KG1 (cell line): ENCODE measurements around the gene FUT6.

Experiments used
- DNase-seq: peaks from one replicate; lab custom pipeline; 2025; lab: John Stamatoyannopoulos, UW

Gene FUT6

DNA sequence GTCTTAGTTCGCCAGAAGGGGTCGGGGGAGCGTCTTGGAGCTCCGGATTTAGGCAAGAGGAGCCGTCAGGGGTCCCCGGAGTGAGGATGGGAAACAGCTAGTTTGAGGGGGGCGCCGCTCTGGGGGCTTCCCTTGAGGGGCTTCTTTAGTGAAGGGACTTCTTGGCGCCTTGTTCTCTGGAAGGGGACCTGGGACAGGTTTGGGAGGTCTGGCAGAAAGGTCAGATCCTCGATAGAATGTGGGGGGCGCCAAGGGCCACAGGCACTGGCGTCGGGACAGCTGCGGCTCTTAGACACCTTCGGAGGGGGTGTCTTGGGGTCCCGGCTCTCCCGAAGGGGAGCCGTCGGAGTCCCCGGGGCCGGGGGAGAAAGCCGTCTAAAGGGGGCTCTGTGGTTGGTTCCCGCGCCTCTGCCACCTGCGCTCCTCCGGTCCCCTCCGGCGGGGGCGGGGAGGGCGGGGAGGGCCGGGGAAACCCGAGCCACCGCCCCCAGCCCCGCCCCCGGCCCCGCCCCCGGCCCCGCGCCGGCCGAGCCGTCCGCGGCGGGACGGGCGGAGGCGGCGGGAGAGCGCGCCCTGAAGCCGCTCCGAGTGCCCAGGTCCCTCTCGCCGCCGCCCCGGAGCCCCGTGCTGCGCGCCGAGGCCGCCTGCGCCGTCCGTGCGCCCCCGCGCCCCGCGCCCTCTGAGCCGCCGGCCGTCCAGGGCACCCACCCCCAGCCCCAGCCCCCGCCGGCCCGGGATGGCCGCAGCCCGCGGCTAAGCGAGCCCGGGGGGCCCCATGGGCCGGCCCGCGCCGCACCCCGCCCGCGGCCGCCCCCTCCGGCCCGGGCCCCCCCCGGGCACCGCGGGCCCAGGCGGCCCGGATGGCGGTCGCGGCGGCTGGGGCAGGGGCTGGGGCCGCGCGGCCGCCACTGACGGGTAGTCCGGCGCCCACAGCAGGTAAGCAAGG is 34.7 kb downstream of the FUT6 start, which contains the start of gene NRTN:
TSS of gene NRTN (plus strand) at position 552 of the 946 bp plus-strand sequence. CDS start 19,099 bp downstream, outside the sequence.
- DNase-seq = no peak

DNA sequence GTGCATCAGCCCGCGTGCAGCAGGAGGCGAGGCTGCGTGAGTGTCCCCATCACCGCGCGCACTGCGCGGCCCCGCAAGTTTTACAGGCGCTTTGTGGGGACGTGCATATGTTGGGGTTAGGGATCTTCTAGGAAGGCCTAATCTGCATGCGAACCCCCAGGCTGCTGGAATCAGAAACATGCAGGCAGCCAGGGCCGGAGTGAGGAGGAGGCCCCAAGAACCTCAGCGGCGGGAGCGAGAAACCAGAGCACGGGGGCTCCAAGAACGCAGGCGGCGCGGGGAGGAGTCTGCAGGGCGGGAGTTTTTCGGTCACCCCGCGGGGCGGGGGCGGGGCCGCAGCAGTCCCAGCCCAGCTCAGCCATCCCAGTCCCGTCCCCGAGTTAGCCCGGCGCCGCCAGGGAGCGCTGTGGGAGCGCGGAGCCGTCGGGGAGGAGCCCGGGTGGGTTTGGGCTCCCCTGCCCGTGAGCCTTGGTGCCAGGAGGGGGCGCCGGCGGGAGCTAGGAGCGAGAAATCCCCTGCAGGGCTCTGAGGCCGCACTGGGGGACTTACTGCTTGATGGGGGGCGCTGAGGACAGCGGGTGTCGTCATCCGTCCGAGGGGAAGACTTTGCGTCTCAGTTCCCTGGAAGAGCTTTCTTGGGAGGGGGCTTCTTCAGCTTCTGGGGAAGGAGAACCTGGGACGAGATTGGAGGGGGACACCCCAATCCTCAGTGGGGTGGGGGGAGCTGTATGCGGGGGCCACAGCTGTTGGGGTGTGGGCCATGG is 35.6 kb downstream of the FUT6 start:
- DNase-seq = peak; percentile 89

DNA sequence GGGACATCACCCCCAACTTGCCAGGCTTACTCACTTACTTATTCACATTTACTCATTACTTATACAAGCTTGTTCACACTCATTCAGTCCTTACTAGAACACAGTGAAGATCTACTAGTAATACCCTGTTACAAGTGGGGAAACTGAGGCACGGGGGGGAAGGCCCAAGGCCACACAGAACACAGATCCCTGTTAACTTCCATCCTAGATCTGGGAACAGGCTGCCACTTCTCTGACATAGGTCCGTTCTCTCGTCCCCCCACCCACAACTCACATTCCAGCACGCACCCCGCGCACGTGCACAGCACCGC is 36.1 kb downstream of the FUT6 start:
- DNase-seq = no peak

DNA sequence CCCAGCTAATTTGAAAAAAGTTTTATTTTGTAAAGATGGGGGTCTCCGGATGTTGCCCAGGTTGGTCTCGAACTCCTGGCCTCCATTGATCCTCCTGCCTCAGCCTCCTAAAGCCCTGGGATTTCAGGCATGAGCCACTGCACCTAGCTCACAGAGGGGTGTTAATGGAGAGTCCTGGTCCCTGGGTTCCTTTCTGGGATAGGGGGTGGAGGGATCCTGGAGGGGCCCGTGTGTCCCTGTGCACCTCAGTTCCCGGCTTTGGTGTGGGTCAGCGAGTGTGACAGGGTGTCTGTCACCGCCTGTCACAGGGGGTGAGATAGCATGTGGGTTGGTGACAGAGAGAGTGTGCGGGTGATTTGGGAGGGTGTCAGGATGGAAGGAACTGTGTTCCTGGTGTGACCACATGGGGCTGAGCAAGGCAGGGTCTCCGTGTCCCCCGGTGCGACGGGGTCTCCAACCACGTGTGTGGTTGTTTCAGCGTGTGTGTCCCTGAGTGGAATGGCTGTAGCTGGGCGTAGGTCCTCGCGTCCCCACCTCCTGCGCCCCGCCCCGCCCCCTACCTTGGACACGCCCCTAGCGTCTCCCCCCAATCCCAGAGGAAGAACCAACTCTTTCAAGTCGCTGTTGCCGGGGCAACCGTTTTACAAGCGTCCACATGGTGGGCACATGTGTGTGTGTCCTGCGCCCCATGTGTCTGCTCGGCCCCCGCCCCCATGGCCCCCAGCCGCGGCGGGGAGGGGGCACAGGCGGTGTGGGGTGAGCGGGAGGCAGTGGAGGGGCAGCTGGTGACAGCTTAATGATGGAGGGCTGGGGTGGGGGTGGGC is 37.5 kb downstream of the FUT6 start:
- DNase-seq = no peak

DNA sequence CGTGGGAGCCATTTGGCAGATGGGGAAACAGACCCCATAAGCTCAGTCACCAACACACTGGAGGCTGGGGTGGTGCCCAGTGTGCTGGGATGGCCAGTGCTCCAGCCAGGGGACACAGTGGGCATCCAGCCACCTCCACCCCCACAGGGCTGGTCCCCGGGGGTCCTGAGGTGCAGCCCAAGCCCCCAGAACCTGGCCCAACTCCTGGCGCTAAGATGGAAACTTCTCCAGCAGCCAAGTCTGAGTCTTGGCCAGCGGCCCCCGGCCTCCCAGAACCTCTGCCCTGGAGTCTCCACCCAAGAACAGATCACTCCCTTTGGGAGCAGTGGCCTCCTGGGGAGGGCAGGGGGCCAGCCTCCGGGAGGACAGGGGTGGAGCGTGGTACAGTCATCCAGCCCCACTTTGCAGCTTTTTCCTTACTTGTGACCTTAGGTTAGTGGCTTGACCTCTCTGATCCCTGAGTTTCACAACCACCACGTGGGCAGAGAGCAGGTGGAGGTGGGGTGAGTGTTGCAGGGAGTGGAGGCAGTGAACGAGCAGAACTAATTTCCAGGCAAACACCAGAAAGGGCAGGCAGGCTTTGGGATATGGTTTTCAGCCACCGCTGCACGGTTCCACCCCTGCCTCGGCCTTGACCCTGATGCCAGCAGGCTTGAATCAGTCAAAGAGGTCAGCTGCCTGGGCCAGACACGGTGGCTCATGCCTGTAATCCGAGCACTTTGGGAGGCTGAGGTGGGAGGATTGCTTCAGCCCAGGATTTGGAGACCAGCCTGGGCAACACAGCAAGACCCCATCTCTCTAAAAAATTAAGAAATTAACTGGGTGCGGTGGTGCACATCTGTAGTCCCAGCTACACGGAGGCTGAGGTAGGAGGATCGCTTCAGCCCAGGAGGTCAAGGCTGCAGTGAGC is 38.9 kb downstream of the FUT6 start:
- no peak for DNase-seq

DNA sequence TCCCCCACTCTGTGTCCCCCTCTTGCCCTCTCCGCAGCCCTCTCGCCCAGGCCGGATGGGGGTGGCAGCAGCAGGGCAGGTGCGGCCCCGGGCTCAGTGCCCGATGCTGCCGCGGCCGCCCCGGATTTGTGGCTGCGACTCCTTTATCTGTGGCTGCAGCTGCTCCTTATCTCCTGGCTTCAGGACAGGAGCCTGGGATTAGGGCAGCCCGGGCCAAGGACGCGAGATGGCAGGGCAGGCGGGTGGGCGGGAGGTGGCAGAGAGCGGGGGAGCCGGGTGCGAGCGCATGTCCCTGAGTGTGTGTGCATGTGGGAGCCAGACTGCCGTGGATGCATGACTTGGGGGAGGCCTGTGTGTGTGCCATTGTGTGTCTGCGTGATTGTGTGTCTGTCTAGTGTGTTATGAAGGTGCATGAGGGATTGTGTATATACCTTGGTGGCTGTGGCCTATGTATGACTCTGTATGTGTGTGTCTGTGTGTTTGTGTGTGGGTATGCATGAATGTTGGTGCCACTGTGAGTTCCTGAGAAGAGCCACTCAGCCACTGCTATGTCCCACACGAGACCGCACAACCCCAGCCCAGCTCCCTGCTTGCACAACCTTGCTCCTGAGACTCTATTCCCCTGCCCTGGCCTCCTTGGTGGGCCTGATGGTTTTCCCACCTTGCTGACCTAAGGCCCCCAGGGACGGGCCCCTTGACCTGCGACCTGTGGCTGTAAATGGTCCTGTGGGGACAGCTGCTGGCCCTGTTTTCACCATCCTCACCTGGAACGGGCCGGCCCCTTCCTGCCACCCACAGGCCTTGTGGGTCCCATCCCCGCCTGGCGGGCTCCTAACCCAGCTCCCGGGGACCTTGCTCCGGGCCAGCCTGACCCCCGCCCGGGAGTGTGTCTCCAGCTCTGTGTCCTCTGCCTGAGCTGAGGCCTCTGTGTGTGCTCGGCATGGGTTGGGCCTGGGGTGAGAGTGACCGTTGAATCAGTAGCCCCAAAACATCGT is 40.0 kb downstream of the FUT6 start:
- peak; percentile 38 for DNase-seq

DNA sequence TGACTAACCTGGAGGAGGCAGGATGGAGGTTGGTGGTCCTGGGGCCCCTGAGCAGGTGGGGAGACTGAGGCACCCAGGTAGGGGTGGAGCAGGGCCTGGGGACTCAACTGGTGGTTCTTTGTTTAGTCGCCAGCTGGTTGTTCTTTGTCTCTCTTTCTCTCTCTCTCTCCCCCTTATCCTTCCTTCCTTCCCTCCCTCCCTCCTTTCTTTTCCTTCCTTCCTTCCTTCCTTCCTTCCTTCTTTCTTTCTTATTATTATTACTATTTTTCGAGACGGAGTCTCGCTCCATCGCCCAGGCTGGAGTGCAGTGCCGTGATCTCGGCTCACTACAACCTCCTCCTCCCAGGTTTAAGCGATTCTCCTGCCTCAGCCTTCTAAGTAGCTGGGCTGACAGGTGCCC is 41.3 kb downstream of the FUT6 start:
- no peak for DNase-seq

DNA sequence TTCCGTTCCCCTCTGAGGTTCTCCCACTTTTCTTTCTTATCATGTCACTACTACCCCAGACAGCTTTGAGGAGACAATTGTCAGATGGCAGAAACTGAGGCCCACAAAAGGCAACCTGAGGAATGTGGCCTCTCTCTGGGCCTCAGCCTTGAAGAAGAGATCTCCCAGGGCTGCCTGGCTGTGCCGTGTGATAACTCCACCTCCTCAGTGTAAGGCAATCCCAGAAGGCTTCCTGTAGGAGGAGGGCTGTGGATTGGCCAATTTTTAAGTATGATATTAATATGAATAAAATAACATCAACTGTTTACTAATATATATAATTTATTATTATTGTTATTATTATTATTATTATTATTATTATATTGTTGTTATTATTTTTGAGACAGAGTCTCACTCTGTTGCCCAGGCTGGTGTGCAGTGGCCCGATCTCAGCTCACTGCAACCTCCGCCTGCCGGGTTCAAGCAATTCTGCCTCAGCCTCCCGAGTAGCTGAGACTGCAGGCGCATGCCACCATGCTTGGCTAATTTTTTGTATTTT is 44.1 kb downstream of the FUT6 start:
- no peak for DNase-seq

DNA sequence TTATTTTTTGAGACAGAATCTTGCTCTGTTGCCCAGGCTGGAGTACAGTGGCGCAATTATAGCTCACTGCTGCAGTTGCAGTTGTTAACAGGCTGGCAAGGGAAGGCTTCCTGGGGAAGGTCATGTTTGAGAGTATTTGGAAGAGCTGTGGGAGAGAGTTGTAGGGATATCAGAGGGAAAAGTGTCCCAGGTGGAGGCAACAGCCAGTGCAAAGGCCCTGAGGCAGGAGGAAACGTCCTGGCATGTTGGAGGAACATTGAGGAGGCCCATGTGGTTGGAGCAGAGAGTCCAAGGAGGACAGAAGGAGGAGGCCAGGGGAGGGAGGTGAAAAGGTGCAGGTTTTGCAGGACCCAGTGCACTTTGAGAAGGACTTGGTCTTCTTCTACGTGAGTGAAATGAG is 46.3 kb downstream of the FUT6 start:
- no peak for DNase-seq

DNA sequence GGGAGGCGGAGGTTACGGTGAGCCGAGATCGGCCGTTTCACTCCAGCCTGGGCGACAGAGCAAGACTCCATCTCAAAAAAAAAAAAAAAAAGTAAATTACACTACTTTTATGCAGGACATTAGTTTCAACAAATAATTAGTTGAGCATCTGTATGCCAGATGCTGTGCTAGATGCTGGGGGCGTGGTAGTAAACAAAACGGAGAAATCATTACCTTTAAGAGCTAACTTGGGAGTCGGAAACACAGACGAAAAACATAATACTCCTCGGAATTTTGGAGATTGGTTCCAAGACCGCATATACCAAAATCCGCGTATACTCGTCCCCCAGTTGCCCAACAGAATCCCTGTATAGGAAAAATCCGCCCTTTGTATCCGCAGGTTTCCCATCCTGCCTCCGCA is 47.3 kb downstream of the FUT6 start:
- DNase-seq = no peak

DNA sequence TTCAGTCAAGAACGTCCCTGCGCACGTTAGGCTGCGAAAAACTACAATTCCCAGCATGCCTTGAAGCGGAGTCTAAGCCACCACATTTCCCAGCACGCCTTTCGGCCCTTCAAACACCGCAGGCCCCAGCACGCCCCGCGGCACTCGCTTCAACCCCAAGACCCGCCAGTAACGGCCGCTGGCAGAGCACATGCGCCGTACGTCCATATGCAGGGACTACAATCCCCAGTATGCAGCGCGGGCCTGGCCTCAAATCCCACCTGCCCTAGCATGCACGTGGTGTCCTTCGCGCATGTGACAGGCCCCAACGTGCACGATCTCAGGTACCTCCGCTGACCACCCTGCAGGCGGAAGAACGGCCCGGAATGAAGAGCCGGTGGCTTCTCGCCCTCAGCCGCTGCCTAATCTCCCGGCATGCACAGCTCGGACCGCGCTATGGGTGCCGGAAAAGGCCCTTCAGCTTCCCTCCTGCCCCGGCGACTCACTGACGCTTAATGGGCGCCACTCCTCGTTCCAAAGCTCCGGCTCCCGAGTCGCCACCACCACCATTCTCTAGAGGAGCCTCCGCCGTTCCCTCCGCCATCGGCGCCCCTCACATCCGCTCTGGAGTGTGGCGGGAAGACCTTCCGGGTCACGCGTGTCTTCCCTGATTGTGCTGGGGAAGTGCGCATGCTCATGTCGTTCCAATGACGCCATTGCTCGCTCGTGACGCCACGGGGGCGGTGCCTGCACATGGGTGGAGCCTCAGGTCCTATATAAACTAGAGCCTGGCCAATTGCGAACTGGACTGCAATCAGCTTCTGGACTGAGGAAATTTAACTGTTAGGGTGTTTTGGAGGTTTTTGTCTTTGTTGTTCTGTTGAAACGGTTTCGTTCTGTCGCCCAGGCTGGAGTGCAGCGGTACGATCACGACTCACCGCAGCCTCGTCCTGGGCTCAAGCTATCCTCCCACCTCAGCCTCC is 48.7 kb downstream of the FUT6 start, which contains the start of gene DUS3L:
TSS of gene DUS3L (minus strand) at position 605 of the 962 bp plus-strand sequence. CDS start at position 583, 22 bp downstream.
- peak; percentile 88 for DNase-seq

DNA sequence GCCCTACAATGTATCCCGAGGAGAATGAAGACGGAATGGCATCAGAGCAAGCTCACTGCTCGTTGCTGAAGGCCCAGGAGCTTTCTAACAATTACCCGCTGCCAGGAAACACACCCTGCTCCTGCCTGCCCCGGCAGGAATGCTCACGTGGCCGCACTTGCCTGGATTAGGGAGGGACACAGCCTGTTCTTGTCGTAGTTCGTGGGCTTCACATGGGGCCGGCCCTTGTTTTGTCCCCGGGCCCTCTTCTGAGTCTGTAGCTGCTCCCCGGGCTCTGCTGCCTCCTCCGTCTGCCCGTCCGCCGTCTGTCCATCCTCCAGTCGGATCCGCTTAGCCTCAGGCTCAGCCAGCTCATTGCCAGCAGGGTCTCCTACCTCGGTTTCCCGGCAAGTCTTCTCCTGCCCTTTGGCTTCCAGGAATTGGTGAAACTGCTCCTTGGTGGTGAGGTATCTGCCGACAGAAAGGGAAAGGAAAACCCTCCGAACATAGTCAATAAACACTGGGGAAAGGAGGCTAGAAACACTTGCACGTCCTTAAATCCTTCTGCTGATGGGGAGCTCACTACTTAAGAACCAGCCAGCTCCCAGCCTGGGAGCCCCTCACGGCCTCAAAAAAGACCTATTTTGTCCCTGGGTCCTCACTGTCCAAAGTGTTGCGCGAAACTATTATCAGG is 49.5 kb downstream of the FUT6 start:
- DNase-seq = no peak

DNA sequence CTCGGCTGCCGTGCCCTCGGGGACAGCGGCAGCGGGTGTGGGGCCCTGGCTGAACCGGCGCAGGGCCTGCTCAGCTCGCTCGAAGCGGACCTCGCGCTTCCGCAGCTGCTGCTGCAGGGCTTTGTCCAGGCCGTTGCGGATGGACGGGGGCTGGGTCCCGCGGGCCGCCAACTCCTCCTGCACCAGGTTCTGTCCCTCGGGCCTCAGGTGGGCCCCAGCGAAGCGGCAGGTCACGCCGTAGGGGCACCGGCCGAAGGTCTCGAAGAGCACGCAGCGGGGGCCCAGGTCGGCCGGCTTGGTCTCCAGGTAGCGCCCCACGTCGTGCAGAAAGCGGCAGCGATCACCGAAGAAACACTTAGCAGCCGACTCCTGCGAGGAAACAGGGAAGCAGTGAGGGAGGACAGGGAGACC is 50.1 kb downstream of the FUT6 start:
- DNase-seq = no peak

DNA sequence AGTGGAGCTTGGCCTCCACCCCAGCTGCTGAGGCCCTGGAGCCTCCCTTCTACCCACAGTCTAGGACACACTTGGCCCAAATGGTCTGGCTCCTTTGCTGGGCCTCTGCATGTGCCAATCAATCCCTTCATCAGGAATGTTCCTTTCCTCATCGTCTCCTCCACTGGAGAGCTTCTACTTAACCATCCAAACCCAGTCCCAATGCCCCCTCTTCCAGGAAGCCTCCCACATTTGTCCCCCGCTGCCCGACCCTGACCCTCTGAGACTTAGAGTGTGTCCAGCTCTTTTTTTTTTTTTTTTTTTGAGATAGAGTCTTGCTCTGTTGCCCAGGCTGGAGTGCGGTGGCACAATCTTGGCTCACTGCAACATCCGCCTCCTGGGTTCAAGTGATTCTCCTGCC is 51.1 kb downstream of the FUT6 start:
- DNase-seq = no peak

DNA sequence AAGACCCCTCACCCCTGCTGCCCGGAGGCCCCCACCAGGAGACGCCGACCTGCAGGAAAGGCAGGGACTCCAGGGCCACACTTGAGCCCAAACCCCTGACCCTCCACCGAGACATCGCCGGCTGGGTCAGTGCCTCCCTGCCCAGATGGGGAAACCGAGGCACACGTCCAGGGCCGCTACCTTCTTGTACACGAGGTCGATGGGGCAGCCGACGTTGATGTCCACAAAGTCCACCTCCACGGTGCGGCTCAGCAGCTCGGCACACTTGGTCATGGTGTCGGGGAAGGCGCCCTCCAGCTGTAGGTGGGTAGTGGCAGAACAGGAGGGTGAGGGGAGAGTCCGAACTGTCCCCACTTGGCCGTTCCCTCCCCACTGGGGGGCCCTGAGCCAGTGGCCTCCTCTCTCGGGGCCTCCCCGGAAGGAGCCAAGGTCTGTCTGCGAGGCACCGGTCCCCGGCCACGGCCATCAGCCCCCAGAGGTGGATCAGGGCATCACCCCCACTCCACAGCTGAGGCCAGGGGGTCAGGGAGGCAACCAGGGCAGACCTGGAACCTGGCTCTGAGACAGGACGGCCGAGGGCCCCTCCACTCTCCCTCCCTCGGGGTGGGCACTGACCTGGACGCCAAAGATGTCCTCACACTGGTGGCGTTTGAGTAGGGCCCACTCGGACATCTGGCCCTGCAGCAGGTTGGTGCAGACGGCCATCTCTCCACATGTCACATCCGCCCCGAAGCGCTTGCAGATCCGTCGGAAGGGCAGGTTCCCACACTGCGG is 51.9 kb downstream of the FUT6 start:
- no peak for DNase-seq

DNA sequence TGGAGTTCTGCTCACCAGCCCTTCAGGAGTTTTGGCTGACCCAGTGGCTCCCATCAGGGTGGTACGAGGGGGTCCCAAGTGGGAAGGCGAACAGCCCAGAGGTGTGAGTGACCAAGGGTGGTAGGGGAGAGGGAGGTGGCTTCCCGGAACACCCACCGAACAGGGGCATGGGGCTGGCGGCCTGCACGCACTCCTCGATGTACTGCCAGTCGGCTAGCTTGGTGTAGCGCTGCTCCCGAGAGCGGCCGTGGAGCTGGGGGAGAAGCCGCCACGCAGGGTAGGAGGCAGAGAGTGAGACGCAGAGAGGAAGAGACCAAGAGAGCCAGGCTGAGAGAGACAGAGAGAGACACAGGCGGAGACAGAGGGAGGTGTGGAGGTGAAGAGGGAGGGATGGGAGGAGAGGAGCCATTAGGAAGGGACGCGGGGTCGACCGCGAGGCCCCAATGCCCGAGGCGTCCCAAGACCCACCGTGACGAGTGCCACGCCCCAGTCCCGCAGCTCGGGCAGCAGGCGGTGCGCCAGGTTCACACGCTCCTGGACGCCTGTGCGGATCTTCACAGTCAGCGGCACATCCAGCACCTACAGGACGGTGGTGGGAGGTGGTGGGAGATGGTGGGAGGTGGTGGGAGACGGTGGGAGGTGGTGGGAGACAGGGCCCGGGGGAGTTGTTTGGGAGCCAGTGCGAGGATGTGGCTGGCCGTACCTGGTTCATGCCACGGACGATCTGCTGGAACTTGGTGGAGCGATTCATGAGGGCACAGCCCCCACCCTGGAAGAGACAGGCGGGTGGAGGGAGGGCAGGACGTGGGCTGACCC is 52.7 kb downstream of the FUT6 start:
- no peak for DNase-seq
